HG03354 (cell line): ENCODE data around the gene CXCR2.
"Not testable (repeated sequence)": the region's sequence is repeated elsewhere in the genome, so short reads cannot be mapped to it uniquely, and the experiment has no call there.

ENCODE experiments used
- ATAC-seq: cut with Tn5 transposase; IDR thresholded peaks from one replicate; pipeline ENCODE4 v1.9.1; 2021; ENCODE audit warnings: mild to moderate bottlenecking; ENCODE audit not compliant: unreplicated experiment, poor library complexity, severe bottlenecking

Gene CXCR2

DNA sequence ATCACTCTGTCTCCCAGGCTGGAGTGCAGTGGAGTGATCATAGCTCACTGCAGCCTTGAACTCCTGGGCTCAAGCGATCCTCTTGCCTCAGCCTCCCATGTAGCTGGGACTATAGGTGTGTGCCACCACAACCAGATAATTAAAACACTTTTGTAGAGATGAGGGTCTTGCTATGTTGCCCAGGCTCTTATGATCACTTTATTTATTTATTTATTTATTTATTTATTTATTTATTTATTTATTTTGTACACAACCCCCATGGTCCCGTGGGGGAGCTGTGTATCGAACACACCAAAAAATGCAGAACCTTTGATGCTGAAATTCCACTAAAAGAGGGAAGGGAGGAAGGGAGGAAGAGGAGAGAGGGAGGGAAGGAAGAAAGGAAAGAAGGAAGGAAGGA lies 45.9 kb downstream of the CXCR2 start:
- not testable (repeated sequence) for ATAC-seq

GRCh38 chr2:218172845-218173244 lies 47.0 kb downstream of the CXCR2 start:
- no peak for ATAC-seq

DNA sequence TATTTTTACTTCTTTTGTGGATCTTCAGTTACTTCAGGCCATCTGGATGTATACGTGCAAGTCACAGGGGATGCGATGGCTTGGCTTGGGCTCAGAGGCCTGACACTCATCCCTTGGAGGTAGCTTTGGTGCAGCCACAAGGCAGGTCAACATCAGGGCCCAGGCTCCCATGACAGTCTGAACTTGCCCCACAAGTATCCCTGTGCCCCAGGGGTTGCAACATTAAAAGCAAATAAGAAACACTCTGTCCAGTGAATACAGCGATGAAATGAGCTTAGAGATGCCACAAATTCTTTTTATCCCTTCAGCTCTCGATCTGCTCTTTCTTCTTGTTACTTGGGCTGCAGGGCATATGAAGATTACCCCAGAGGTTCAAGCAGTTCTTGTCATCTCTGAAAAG lies 54.0 kb downstream of the CXCR2 start:
- ATAC-seq = no peak

- ATAC-seq = no peak
Observed at GRCh38 chr2:218180467-218181114, 54.8 kb downstream of the CXCR2 start.

DNA sequence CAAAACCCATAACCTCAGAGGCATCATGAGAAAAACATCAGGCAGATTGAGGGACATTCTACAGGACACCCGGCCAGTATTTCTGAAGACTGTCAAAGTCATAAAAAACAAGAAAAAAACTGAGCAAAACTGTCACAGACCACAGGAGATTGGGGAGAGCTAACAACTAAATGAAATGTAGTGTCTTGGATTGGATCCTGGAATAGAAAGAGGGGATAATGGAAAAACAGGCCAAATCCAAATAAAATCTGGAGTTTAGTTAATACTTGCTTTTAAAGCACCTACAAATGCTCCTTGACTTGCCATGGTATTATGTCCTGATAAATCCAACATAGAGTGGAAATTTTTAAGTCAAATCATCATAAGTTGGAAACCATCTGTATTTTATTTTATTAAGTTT lies 58.5 kb downstream of the CXCR2 start:
- no peak for ATAC-seq

- ATAC-seq = peak; percentile 69
Observed at GRCh38 chr2:218186355-218186766, 60.5 kb downstream of the CXCR2 start.
